ENCODE data around the gene TRPV3. TPM values are rescaled to one million over a fixed set of nuclear protein-coding genes. Genes with fewer than 3 reads are reported as not detected.

TRPV3 gene
- total and polyA plus RNA-seq, 2 of the 8 experiments (the other 6 are each of a cell fraction or from before 2014, with no cell fraction given): 0.56 to 1.0 TPM

- WGBS, 2 experiments (ENCODE audit: extremely low coverage in 1 of 2, insufficient coverage in 1 of 2, insufficient read length in 1 of 2, insufficient replicate concordance in 2 of 2, low coverage in 1 of 2, low lambda C conversion rate in 2 of 2, missing lambda C conversion rate in 1 of 2): 95% methylated on average over 15 of the region's 15 CpGs; no CpG with 5 or more reads in 1 of the 2 experiments
- Histone ChIP-seq H4K20me1 (replicated peaks in 1 of 2; ENCODE audit: control insufficient read depth in 1 of 2, insufficient read depth in 2 of 2, low read length in 2 of 2) (no peaks in the 10 kb centered on the region), H2BK5ac (ENCODE audit: low read depth, low read length) (no peak overlapping the region), H2BK20ac (ENCODE audit: low read length) (no peak overlapping the region), H3K4me1 (replicated peaks in 1 of 4; ENCODE audit: control insufficient read depth in 3 of 4, insufficient read depth in 4 of 4, low read length in 3 of 4) (no peaks in the 10 kb centered on the region; a peak in 1 of 7 replicates), H3K79me1 (ENCODE audit: low read depth, low read length) (no peaks in the 10 kb centered on the region), H4K91ac (replicated peaks; ENCODE audit: insufficient read length, low read length) (no peak overlapping the region), H3K56ac (replicated peaks; ENCODE audit: insufficient read length, low read depth, low read length) (no peak overlapping the region), H3K4me3 (ENCODE audit: extremely low read depth in 1 of 4, insufficient read depth in 2 of 4, low read depth in 3 of 4, low read length in 4 of 4) (no peak overlapping the region), H3K9ac (replicated peaks in 1 of 4; ENCODE audit: extremely low read depth in 1 of 4, low read depth in 3 of 4, low read length in 3 of 4) (no peak overlapping the region), H3K18ac (ENCODE audit: extremely low read depth, low read length) (no peak overlapping the region), H3K27me3 (replicated peaks in 1 of 4; ENCODE audit: control insufficient read depth in 3 of 4, extremely low read depth in 1 of 4, insufficient read depth in 3 of 4, low read length in 3 of 4) (no peaks in the 10 kb centered on the region), H2BK120ac (replicated peaks; ENCODE audit: low read depth, low read length) (no peak overlapping the region), H2BK12ac (ENCODE audit: low read depth, low read length) (no peak overlapping the region), H2AK5ac (ENCODE audit: low read depth, low read length) (no peak overlapping the region), H3K14ac (ENCODE audit: insufficient read length) (no peak overlapping the region), H3K27ac (ENCODE audit: low read depth, low read length) (no peak overlapping the region), H2BK15ac (ENCODE audit: low read length) (no peak overlapping the region), H3K79me2 (ENCODE audit: control insufficient read depth in 1 of 2, insufficient read depth in 2 of 2, low read length in 2 of 2) (no peaks in the 10 kb centered on the region), H3K4ac (replicated peaks; ENCODE audit: insufficient read length, low read depth, low read length) (no peak overlapping the region), H3K23me2 (ENCODE audit: low read depth, low read length) (no peaks in the 10 kb centered on the region), H4K8ac (ENCODE audit: extremely low read depth, insufficient read depth, low read length) (no peak overlapping the region), H2AFZ (ENCODE audit: low read length) (no peak overlapping the region), H3K4me2 (ENCODE audit: insufficient read depth in 1 of 2, low read depth in 2 of 2, low read length in 2 of 2) (no peak overlapping the region), H3K23ac (ENCODE audit: insufficient read length) (no peak overlapping the region), H3K9me3 (ENCODE audit: insufficient read depth in 2 of 2, low read depth in 1 of 2, low read length in 1 of 2) (no peaks in the 10 kb centered on the region), H4K5ac (ENCODE audit: insufficient read length, low read depth, low read length) (no peak overlapping the region), H3K36me3 (ENCODE audit: control insufficient read depth in 2 of 4, insufficient read depth in 4 of 4, low read length in 3 of 4) (peaks cover 0 to 3% (median 3%) of the 10 kb centered on the region in 4 experiments; a peak in 4 of 8 replicates)
- ChIA-PET POLR2A (ENCODE audit: partially characterized antibody) (interaction anchor here (1.4 kb wide), 1 partner anchor 35 kb away, joined by 3 read pairs; no protein-coding TSS in a partner anchor), CTCF (ENCODE audit: partially characterized antibody) (no interaction called here)
- DNase-seq (ENCODE audit: low read depth in 1 of 2, low spot score in 2 of 2) (no peak), FAIRE-seq (no peak)
- TF ChIP-seq MAX (IDR thresholded peaks at IDR 0.05) (no peak), SIX5 (IDR thresholded peaks at IDR 0.05; ENCODE audit: low read depth, low read length) (no peak), CEBPB (IDR thresholded peaks at IDR 0.05; ENCODE audit: low read depth, low read length) (no peak), HDAC6 (IDR thresholded peaks at IDR 0.05; ENCODE audit: low read depth, low read length) (no peak), CBX8 (IDR thresholded peaks at IDR 0.05; ENCODE audit: borderline replicate concordance, low read depth, low read length) (no peak), CHD2 (IDR thresholded peaks at IDR 0.05; ENCODE audit: low read length) (no peak), KDM4A (IDR thresholded peaks at IDR 0.05; ENCODE audit: low read depth, low read length, severe bottlenecking) (no peak), SUZ12 (IDR thresholded peaks at IDR 0.05; ENCODE audit: low read length) (no peak), POU5F1 (IDR thresholded peaks at IDR 0.05; ENCODE audit: low read depth, low read length) (no peak), ZNF274 (IDR thresholded peaks at IDR 0.05; ENCODE audit: borderline replicate concordance, extremely low read depth, low read length) (no peak)
Measured at GRCh38 chr17:3590231-3590630, 32.6 kb upstream of the TRPV3 start.

Data from H1 (cell line).